A549 (cell line): ENCODE results near the gene XYLT1. TPM values are rescaled to one million over a fixed set of nuclear protein-coding genes. Genes with fewer than 3 reads are reported as not detected.

Experiments
- ATAC-seq, 2 experiments: fragments of 200-7000 bp in 1 of 2; fragments of >200 bp in 1 of 2; cut with Nextera tagmentation in 1 of 2; cut with Tn5 transposase in 1 of 2; 3 replicates each; pipeline versions ENCODE4 v1.8.0 to v1.9.1; 2018 to 2020; ENCODE audit warnings: mild to moderate bottlenecking in 1 of 2, moderate library complexity in 1 of 2
- CTCF ChIA-PET: fragments of 300-600 bp; sonication (Branson Sonifier 250); formaldehyde crosslinking; extraction: SDS; loops from one replicate; lab custom pipeline; 2021; ENCODE audit warnings: antibody characterized with exemption, inconsistent platforms; lab: Yijun Ruan, JAX
- POLR2A ChIA-PET: fragments of 350-600 bp; formaldehyde crosslinking; extraction: SDS; loops from one replicate; lab custom pipeline; 2021; ENCODE audit warnings: antibody characterized with exemption, inconsistent platforms; lab: Yijun Ruan, JAX
- DNase-seq, 2 experiments: peaks; one replicate each; pipeline versions ENCODE4 v3.0.0 to v3.0.0-alpha.2; 2011 to 2016; ENCODE audit warnings: low read depth in 1 of 2, low spot score in 1 of 2
- FAIRE-seq: peaks from 2 replicates; lab custom pipeline; 2011; peaks lifted over from hg19 to GRCh38; lab: Jason Lieb, UNC
- H3K27ac ChIP-seq, 2 experiments: fragments of >200 bp; sonication (Bioruptor Twin); formaldehyde crosslinking; 3 replicates each; pipeline ENCODE4 v1.5.1; 2016 to 2017
- H3K4me1 ChIP-seq: fragments of >200 bp; sonication (Bioruptor Twin); formaldehyde crosslinking; 3 replicates; pipeline ENCODE4 v1.6.1; 2016
- H3K4me2 ChIP-seq: fragments of >200 bp; sonication (Bioruptor Twin); formaldehyde crosslinking; 3 replicates; pipeline ENCODE4 v1.6.1; 2016
- H3K4me3 ChIP-seq: fragments of >200 bp; sonication (Bioruptor Twin); formaldehyde crosslinking; 3 replicates; pipeline ENCODE4 v1.5.1; 2016
- H3K9me3 ChIP-seq: fragments of >200 bp; sonication (Bioruptor Twin); formaldehyde crosslinking; 3 replicates; pipeline ENCODE4 v1.6.1; 2016
- BHLHE40 ChIP-seq: IDR thresholded peaks from 2 replicates; pipeline ENCODE4 v1.6.1; 2012; ENCODE audit warnings: low read depth, low read length, inconsistent platforms
- CEBPB ChIP-seq, 2 experiments: fragments of >200 bp in 1 of 2; sonication (Bioruptor Twin) in 1 of 2; formaldehyde crosslinking in 1 of 2; IDR thresholded peaks; 2 replicates each; pipeline ENCODE4 v1.6.1; 2012 to 2016
- CHD2 ChIP-seq: fragments of 150-350 bp; IDR thresholded peaks from 2 replicates; pipeline ENCODE4 v1.6.1; 2014; ENCODE audit warnings: low read length; ENCODE audit not compliant: partially characterized antibody
- CHD4 ChIP-seq: fragments of 200-600 bp; sonication (generic); IDR thresholded peaks from 2 replicates; pipeline ENCODE4 v1.6.1; 2016; ENCODE audit warnings: antibody characterized with exemption, mild to moderate bottlenecking, borderline replicate concordance
- CTCF ChIP-seq: fragments of >200 bp; sonication (Bioruptor Twin); formaldehyde crosslinking; IDR thresholded peaks from 3 replicates; pipeline ENCODE4 v1.5.1; 2016
- EHMT2 ChIP-seq: fragments of 200-600 bp; sonication (generic); IDR thresholded peaks from 2 replicates; pipeline ENCODE4 v1.6.1; 2016; ENCODE audit warnings: antibody characterized with exemption, low read depth, mild to moderate bottlenecking, moderate library complexity
- ESRRA ChIP-seq: fragments of 150-350 bp; IDR thresholded peaks from 2 replicates; pipeline ENCODE4 v1.6.1; 2014; ENCODE audit warnings: mild to moderate bottlenecking, low read length, borderline replicate concordance
- FOSB ChIP-seq: fragments of 250-450 bp; sonication (Bioruptor Pico); IDR thresholded peaks from 2 replicates; pipeline ENCODE4 v1.5.0; 2020; ENCODE audit warnings: mild to moderate bottlenecking, moderate library complexity
- HDAC2 ChIP-seq: fragments of 200-600 bp; sonication (generic); IDR thresholded peaks from 2 replicates; pipeline ENCODE4 v1.6.1; 2016
- HEYL ChIP-seq: fragments of 250-450 bp; sonication (Bioruptor Pico); IDR thresholded peaks from 2 replicates; pipeline ENCODE4 v1.8.0; 2021; ENCODE audit warnings: mild to moderate bottlenecking, moderate library complexity
- HOXB13 ChIP-seq: fragments of 250-450 bp; sonication (Bioruptor Pico); IDR thresholded peaks from 2 replicates; pipeline ENCODE4 v1.5.0; 2020; ENCODE audit warnings: low read depth, mild to moderate bottlenecking, moderate library complexity
- HOXB5 ChIP-seq: fragments of 250-450 bp; sonication (Bioruptor Pico); IDR thresholded peaks from 2 replicates; pipeline ENCODE4 v1.5.0; 2020; ENCODE audit warnings: mild to moderate bottlenecking, moderate library complexity
- JUN ChIP-seq, 2 experiments: fragments of >200 bp; sonication (Bioruptor Twin); formaldehyde crosslinking; IDR thresholded peaks; 2 replicates in 1 of 2; 3 replicates in 1 of 2; pipeline ENCODE4 v1.6.1; 2016 to 2017
- MAFK ChIP-seq: fragments of 450-650 bp; IDR thresholded peaks from 2 replicates; pipeline ENCODE4 v1.6.1; 2014; ENCODE audit not compliant: partially characterized antibody
- MAX ChIP-seq: IDR thresholded peaks from 2 replicates; pipeline ENCODE4 v1.6.1; 2012
- MAZ ChIP-seq: fragments of 150-350 bp; IDR thresholded peaks from 2 replicates; pipeline ENCODE4 v1.6.1; 2014; ENCODE audit warnings: antibody characterized with exemption, low read depth, low read length, borderline replicate concordance
- NR3C1 ChIP-seq: fragments of >200 bp; sonication (Bioruptor Twin); formaldehyde crosslinking; IDR thresholded peaks from 3 replicates; pipeline ENCODE4 v1.6.1; 2017
- POLR2A ChIP-seq: IDR thresholded peaks from 2 replicates; pipeline ENCODE4 v1.6.1; 2012; ENCODE audit warnings: mild to moderate bottlenecking, low read length
- POLR2AphosphoS2 ChIP-seq: conservative IDR thresholded peaks from 2 replicates; pipeline ENCODE4 v1.6.1; 2012; ENCODE audit warnings: low read length, improper control_type of control experiment, inconsistent platforms
- RAD21 ChIP-seq, 2 experiments: fragments of >200 bp in 1 of 2; sonication (Bioruptor Twin) in 1 of 2; formaldehyde crosslinking in 1 of 2; IDR thresholded peaks in 1 of 2; conservative IDR thresholded peaks in 1 of 2; 2 replicates in 1 of 2; 3 replicates in 1 of 2; pipeline ENCODE4 v1.6.1; 2012 to 2018; ENCODE audit warnings: inconsistent platforms in 1 of 2
- RCOR1 ChIP-seq: fragments of 150-350 bp; IDR thresholded peaks from 2 replicates; pipeline ENCODE4 v1.6.1; 2014; ENCODE audit warnings: antibody characterized with exemption, low read length, low read depth
- TFCP2L1 ChIP-seq: fragments of 250-450 bp; sonication (Bioruptor Pico); IDR thresholded peaks from 2 replicates; pipeline ENCODE4 v1.5.0; 2021; ENCODE audit warnings: mild to moderate bottlenecking
- TP53 ChIP-seq: fragments of 250-450 bp; sonication (Bioruptor Pico); IDR thresholded peaks from 2 replicates; pipeline ENCODE4 v1.5.0; 2021; ENCODE audit warnings: mild to moderate bottlenecking, moderate library complexity
- ZC3H11A ChIP-seq: fragments of 450-650 bp; IDR thresholded peaks from 2 replicates; pipeline ENCODE4 v1.6.1; 2014; ENCODE audit warnings: antibody characterized with exemption, mild to moderate bottlenecking
- ZSCAN20 ChIP-seq: fragments of 250-450 bp; sonication (Bioruptor Pico); IDR thresholded peaks from 2 replicates; pipeline ENCODE4 v1.8.0; 2022; ENCODE audit warnings: mild to moderate bottlenecking, moderate library complexity
- WGBS: methylation state at CpG from one replicate; pipeline ENCODE4 v1.1.6; 2017; ENCODE audit errors: missing lambda C conversion rate; 5-methylcytosine and 5-hydroxymethylcytosine counted together
- polyA plus RNA-seq, 4 experiments: library from polyadenylated mRNA; depleted of rRNA in 3 of 4; stranded (reverse); fragments of >200 nt; fragmentation: RNase III in 1 of 4; extraction: RNeasy Plus Mini Kit Qiagen cat#74134 plus additional on column Dnase treatment in 1 of 4; gene quantifications; 2 replicates in 3 of 4; 3 replicates in 1 of 4; pipeline ENCODE4 v1.2.3, GENCODE V29; 2011 to 2017
- TF ChIP-seq, protein P1 (sequence below): fragments of 250-450 bp; sonication (Bioruptor Pico); IDR thresholded peaks from 2 replicates; pipeline ENCODE4 v1.5.0; 2020; ENCODE audit warnings: low read depth, mild to moderate bottlenecking, moderate library complexity
- TF ChIP-seq, protein P2 (sequence below): fragments of 200-600 bp; sonication (generic); IDR thresholded peaks from 2 replicates; pipeline ENCODE4 v1.6.1; 2016; ENCODE audit warnings: antibody characterized with exemption, mild to moderate bottlenecking, moderate library complexity

XYLT1 gene
- polyA plus RNA-seq, 2 of the 4 experiments (the other 2 are of a cell fraction), result 0.78 to 0.88 TPM

DNA sequence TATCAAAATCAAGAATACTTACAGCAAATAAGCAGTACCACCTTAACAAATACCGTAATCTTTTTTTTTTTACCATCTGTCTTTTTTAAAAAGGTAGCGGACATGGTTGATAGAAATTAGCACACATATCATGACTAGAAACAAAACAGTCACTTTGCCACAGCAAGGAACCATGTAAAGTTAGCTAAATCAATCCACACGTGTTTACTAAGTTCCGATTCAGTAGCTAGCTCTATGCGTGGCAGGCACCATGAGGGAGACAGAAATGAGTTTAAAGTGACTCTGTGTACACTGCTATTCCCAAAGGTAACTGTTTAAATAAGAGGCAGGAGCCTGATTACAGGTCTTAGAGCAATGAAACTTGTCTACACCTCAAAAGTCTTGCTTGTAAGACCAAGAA lies 108.6 kb downstream of the XYLT1 start:
- DNase-seq (no peak), ATAC-seq (no peak), FAIRE-seq (no peak)
- 39% methylated on average over 5 of the region's 5 CpGs for WGBS
- Histone ChIP-seq H3K4me3 (no peak overlapping the region), H3K4me2 (no peak overlapping the region), H3K27ac (no peak overlapping the region), H3K4me1 (no peaks in the 10 kb centered on the region), H3K9me3 (no peaks in the 10 kb centered on the region)
- ChIA-PET CTCF (interaction anchor here (0.6 kb wide), 1 partner anchor 45 kb away, joined by 3 read pairs; no protein-coding TSS in a partner anchor), POLR2A (interaction anchor here (0.5 kb wide), 1 partner anchor 447 kb away, joined by 5 read pairs; no protein-coding TSS in a partner anchor)
- TF ChIP-seq MAX (no peak), CEBPB (IDR thresholded peaks at IDR 0.05) (no peak), TP53 (CRISPR knock-in tag) (no peak), BHLHE40 (no peak), MAFK (no peak), FOSB (CRISPR knock-in tag) (no peak), ZSCAN20 (no peak), RAD21 (conservative IDR thresholded peaks at IDR 0.05 in 1 of 2, IDR thresholded peaks at IDR 0.05 in 1 of 2) (no peak), JUN (IDR thresholded peaks at IDR 0.05) (no peak), EHMT2 (no peak), POLR2AphosphoS2 (no peak), TFCP2L1 (no peak)
- TF ChIP-seq, protein P1, sequence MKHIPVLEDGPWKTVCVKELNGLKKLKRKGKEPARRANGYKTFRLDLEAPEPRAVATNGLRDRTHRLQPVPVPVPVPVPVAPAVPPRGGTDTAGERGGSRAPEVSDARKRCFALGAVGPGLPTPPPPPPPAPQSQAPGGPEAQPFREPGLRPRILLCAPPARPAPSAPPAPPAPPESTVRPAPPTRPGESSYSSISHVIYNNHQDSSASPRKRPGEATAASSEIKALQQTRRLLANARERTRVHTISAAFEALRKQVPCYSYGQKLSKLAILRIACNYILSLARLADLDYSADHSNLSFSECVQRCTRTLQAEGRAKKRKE (CRISPR knock-in tag), result no peak

GRCh38 chr16:17360693-17361122 lies 110.1 kb downstream of the XYLT1 start:
- CTCF ChIA-PET, result no interaction called here
- TF ChIP-seq ZC3H11A (no peak), POLR2A (no peak), ESRRA (no peak), FOSB (CRISPR knock-in tag) (no peak), CTCF (no peak), TFCP2L1 (no peak), RCOR1 (no peak), ZSCAN20 (no peak), HDAC2 (no peak), CHD2 (no peak), HOXB5 (CRISPR knock-in tag) (no peak), MAZ (no peak), HEYL (CRISPR knock-in tag) (no peak), TP53 (CRISPR knock-in tag) (no peak), NR3C1 (no peak), HOXB13 (no peak), CHD4 (no peak)
- TF ChIP-seq, protein P2, sequence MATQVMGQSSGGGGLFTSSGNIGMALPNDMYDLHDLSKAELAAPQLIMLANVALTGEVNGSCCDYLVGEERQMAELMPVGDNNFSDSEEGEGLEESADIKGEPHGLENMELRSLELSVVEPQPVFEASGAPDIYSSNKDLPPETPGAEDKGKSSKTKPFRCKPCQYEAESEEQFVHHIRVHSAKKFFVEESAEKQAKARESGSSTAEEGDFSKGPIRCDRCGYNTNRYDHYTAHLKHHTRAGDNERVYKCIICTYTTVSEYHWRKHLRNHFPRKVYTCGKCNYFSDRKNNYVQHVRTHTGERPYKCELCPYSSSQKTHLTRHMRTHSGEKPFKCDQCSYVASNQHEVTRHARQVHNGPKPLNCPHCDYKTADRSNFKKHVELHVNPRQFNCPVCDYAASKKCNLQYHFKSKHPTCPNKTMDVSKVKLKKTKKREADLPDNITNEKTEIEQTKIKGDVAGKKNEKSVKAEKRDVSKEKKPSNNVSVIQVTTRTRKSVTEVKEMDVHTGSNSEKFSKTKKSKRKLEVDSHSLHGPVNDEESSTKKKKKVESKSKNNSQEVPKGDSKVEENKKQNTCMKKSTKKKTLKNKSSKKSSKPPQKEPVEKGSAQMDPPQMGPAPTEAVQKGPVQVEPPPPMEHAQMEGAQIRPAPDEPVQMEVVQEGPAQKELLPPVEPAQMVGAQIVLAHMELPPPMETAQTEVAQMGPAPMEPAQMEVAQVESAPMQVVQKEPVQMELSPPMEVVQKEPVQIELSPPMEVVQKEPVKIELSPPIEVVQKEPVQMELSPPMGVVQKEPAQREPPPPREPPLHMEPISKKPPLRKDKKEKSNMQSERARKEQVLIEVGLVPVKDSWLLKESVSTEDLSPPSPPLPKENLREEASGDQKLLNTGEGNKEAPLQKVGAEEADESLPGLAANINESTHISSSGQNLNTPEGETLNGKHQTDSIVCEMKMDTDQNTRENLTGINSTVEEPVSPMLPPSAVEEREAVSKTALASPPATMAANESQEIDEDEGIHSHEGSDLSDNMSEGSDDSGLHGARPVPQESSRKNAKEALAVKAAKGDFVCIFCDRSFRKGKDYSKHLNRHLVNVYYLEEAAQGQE, result no peak
- TF ChIP-seq, all 56 proteins: peak for 0
- WGBS, result 47% methylated on average over 6 of the region's 7 CpGs
- Histone ChIP-seq H3K4me1 (no peaks in the 10 kb centered on the region), H3K27ac (no peak overlapping the region), H3K4me3 (no peak overlapping the region), H3K4me2 (no peak overlapping the region), H3K9me3 (no peaks in the 10 kb centered on the region)
- DNase-seq, result no peak
- POLR2A ChIA-PET, result no interaction called here
- ATAC-seq, result no peak
- FAIRE-seq, result no peak
